SW480 (cell line): ENCODE results near the gene DNAJC17.
A peak's percentile ranks its signal among the peaks of the same experiment; 100 is the strongest.

Experiments used
- DNase-seq: peaks from one replicate; pipeline ENCODE4 v3.0.0-alpha.2; 2016; ENCODE audit warnings: low spot score

Gene DNAJC17

GRCh38 chr15:40829115-40829514 lies 21.8 kb upstream of the DNAJC17 start:
- DNase-seq, result no peak

GRCh38 chr15:40828447-40829036 lies 21.3 kb upstream of the DNAJC17 start, which contains the start of gene PPP1R14D:
PPP1R14D (minus strand) TSS chr15:40828708; CDS start chr15:40828641, 67 bp downstream.
- no peak for DNase-seq

- no peak for DNase-seq
These were observed 19.3 kb upstream of the DNAJC17 start for GRCh38 chr15:40826423-40827075.

DNA sequence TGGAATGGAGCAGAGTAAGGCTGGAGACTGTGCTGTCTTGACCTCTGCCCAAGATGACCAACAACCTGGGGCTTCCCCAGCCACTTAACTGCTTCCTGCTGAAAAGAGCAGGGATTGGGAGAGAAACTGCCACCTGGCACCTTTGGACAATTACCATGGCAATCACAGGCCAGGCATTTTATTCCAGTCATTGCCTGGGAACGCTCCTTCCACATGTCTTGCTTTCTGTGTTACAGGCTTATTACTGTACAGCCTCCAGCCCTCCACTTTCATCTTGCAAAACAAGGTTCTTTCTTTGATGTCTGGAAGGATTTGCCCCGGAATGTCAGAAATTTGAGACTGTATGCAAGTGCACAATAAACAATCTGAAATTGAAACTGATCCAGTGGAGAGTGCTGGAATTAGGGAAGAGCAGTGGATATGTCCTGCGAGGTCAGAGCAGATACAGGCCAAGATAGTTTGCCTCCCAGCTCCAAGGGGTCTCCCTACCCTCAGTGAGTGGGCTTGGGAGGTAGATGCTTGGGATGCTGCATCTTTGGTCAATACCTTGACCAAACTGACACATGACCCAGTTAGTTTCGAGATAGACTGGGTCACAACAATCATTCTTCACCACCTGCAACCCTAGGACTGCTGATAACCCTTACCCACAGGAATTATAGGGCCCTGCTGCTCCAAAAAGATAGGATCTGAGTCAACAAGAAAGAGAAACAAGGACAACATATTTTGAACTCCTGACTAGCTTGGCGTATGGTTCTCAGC lies 18.6 kb upstream of the DNAJC17 start:
- peak; percentile 79 for DNase-seq

DNA sequence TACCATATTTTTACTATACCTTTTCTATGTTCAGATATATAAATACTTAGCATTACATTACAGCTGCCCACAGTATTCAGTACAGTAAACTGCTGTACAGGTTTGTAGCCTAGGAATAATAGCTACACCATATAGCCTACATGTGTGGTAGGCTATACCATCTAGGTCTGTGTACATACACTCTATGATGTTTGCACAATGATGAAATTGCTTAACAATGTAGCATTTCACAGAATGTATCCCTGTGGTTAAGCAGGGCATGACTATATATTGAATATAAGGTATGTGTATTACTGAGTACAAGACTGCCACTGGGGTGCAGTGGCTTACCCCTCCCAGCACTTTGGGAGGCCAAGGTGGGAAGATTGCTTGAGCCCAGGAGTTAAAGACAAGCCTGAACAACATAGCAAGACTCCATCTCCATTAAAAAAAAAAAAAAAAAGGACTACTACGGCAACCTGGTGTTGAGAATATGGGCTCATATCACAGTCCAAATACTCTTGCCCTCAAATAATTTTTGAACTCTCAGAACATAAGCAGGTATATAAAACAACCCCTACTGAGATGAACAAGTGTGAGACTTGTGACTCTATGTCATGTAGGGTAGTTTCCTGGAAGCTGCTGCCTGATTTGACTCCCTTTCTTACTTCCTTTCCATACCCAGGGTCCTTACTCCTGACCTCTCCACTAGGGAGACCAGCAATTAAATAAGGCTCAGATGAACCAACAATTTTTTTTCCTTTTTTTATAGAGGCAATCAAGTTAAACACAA lies 16.5 kb upstream of the DNAJC17 start:
- DNase-seq, result peak; percentile 41

DNA sequence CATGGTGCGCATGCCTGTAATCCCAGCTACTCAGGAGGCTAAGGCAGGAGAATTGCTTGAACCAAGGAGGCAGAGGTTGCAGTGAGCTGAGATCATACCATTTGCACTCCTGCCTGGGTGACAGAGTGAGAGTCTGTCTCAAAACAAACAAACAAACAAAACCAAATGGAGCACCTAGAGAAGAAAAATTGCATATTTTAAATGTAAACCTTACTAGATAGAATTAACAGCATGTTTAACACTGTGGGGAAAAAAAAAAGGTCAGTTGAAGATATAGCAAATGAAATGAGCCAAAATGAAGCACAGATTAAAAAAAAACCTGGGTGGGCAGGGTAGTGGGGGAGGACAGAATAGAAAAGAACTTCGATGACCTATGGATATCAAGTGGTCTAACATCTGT lies 13.9 kb upstream of the DNAJC17 start:
- no peak for DNase-seq

GRCh38 chr15:40819048-40819447 lies 11.8 kb upstream of the DNAJC17 start:
- DNase-seq, result no peak

GRCh38 chr15:40815042-40815698 lies 7.9 kb upstream of the DNAJC17 start:
- DNase-seq, result no peak

- DNase-seq, result no peak
These were observed 5.6 kb upstream of the DNAJC17 start for GRCh38 chr15:40812721-40813425.

DNA sequence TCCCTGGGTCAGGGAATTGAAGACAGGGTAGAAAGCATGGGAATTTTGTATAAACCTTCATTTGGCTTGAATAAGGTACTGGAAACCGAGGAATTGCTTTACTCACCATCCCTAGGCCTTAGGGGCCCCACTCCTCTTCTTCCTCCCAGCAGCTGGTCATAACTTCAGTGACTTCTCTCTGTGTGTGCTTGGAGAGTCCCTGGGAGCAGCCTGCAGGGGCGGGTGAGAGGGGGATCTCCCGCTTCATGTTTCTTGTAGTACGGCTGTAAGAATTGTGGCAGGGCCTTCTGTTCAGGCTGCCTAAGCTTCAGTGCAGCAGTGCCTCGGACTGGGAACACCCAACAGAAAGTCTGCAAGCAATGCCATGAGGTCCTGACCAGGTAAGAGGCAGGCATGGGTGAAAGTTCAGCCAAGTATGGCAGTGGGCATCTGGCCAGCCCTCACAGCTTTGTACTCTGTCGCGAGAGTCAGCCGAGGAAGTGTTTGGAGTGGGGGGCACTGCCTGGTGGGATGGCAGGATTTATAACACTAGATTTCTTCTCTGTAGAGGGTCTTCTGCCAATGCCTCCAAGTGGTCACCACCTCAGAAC lies 1.7 kb upstream of the DNAJC17 start:
- no peak for DNase-seq

- no peak for DNase-seq
These were observed 702 bp upstream of the DNAJC17 start for GRCh38 chr15:40807888-40808461.

DNA sequence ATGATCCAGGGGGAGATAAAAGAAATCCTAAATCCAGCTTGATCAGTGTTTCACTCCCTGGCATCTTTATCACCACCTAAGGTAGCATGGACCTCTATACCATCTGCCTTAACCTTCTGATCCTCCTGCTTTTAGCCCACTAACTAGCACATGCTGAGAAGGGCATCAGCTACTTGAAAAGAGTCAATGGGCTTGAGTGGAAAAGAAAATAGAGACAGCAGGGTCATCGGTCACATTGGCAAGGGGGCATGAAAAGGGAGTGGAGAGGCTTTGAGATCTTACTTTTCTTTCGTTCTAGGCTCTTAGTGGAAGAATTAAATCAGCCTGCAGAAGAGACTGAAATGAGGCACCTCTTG lies 623 bp downstream of the DNAJC17 start:
- DNase-seq, result no peak

DNA sequence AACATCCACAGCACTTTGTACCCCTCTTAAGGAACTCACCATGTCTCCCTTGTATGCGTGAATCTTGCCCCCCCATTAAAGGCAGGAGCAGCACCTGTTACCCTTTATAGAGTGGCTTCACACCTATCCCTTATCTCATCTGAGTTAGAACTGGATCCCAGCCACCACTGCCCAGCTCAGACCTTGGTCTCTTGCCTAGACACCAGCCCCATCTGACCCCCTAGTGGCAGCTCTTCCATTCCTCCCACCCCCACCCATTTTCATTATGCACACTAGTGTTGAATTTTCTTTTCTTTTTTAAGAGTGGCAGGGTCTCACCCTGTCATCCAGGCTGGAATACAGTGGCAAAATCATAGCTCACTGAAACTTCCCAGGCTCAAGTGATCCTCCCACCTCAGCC lies 3.6 kb downstream of the DNAJC17 start:
- no peak for DNase-seq

DNA sequence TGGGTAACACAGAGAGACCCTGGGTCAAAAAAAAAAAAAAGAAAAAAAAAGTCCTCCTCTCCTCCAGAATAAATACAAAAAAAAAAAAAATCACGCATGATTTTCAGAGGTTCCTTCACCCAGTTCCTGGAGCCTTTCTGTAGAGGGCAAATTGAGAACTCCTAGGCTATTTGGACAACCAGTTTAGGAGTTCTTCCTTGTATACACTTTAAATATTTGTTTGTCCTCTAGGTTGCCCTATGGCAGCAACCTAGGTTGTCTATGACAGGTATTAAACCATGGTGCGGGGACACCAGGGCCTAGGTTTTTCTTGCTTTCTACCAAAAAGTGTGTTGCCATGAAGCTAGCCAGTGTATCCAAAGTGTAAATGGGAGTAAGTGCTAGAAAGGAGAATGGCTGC lies 4.2 kb downstream of the DNAJC17 start:
- no peak for DNase-seq

- no peak for DNase-seq
These were observed 7.8 kb downstream of the DNAJC17 start for GRCh38 chr15:40799523-40799922.

GRCh38 chr15:40796512-40796911 lies 10.8 kb downstream of the DNAJC17 start:
- no peak for DNase-seq

- no peak for DNase-seq
These were observed 11.2 kb downstream of the DNAJC17 start for GRCh38 chr15:40796041-40796440.

GRCh38 chr15:40793216-40793989 lies 13.9 kb downstream of the DNAJC17 start:
- DNase-seq, result no peak

- DNase-seq, result no peak
These were observed 14.9 kb downstream of the DNAJC17 start for GRCh38 chr15:40792394-40792793.

DNA sequence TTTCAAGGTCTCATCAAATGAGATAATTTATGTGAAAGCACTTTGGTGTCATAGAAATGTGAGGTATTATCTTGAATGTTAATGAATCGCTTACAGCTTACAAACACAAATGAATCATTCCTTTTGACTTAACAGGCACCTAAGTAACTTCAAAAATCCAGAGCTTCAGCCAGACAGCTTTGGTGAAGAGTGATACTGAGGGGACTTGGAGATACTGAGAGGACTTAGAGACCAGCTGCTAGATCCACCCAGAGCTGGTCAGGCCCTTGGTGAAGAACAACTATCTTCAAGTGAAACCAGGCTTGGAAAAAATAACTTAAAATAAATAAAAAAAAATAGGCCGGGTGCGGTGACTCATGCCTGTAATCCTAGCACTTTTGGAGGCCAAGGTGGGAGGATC lies 16.6 kb downstream of the DNAJC17 start:
- DNase-seq, result no peak
